ENCODE measurements around the gene WSB2.

DNA sequence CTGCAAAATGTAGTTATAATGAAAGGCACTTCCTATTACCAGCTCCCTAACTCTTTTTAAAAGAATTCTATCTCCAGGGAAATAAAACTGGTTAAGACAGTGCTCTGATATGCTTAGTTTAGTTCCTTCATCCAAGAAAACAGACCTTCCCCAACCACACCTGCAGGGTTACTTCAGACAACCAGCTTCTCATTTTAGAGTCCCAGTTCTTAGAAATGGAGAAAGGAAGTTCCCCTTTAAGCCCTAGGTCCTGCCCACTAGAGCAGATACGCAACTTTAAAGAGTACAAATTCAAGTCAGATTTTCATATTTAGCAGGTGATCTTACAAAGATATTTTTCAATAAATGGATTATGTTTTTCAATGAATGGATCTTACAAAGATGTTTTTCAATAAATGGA is 4.4 kb upstream of the WSB2 start:
- TF ChIP-seq, protein P1, sequence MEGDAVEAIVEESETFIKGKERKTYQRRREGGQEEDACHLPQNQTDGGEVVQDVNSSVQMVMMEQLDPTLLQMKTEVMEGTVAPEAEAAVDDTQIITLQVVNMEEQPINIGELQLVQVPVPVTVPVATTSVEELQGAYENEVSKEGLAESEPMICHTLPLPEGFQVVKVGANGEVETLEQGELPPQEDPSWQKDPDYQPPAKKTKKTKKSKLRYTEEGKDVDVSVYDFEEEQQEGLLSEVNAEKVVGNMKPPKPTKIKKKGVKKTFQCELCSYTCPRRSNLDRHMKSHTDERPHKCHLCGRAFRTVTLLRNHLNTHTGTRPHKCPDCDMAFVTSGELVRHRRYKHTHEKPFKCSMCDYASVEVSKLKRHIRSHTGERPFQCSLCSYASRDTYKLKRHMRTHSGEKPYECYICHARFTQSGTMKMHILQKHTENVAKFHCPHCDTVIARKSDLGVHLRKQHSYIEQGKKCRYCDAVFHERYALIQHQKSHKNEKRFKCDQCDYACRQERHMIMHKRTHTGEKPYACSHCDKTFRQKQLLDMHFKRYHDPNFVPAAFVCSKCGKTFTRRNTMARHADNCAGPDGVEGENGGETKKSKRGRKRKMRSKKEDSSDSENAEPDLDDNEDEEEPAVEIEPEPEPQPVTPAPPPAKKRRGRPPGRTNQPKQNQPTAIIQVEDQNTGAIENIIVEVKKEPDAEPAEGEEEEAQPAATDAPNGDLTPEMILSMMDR (IDR thresholded peaks at IDR 0.05; ENCODE audit: poor library complexity, severe bottlenecking): no peak
- TF ChIP-seq TAF1 (IDR thresholded peaks at IDR 0.05; ENCODE audit: low read depth) (no peak), EZH2 (IDR thresholded peaks at IDR 0.05; ENCODE audit: borderline replicate concordance, insufficient read depth, low read length, poor library complexity, severe bottlenecking) (no peak), POLR2AphosphoS5 (IDR thresholded peaks at IDR 0.05) (no peak), RAD21 (conservative IDR thresholded peaks at IDR 0.05) (no peak)
